ENCODE measurements around the gene WDFY3. TPM values are rescaled to one million over a fixed set of nuclear protein-coding genes. Genes with fewer than 3 reads are reported as not detected.

The WDFY3 gene
- total RNA-seq, 4 donors from 2014 or later, result 31.7 to 139 (median 65.2) TPM

DNA sequence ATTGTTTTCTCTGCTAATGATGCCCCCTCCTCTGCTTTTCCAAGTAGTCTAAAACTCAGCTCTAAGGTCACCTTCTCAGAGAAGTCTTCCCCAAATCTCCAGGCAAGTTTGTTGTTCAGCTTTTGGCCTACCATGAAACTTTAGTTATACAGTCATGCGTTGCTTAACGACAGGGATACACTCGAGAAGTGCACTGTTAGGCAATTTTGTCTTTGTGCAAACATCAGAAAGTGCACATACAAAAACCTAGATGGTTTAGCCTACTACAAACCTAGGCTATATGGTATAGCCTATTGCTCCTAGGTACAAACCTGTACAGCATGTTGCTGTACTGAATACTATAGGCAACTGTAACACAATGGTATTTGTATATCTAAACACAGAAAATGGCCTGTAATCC is 91.9 kb downstream of the WDFY3 start:
- no peak overlapping the region for H3K4me3 ChIP-seq
- H3K27me3 ChIP-seq, result no peaks in the 10 kb centered on the region
- H3K9me3 ChIP-seq, result no peaks in the 10 kb centered on the region
- no peak for TF ChIP-seq POLR2A (IDR thresholded peaks at IDR 0.05)
- TF ChIP-seq, protein P1, sequence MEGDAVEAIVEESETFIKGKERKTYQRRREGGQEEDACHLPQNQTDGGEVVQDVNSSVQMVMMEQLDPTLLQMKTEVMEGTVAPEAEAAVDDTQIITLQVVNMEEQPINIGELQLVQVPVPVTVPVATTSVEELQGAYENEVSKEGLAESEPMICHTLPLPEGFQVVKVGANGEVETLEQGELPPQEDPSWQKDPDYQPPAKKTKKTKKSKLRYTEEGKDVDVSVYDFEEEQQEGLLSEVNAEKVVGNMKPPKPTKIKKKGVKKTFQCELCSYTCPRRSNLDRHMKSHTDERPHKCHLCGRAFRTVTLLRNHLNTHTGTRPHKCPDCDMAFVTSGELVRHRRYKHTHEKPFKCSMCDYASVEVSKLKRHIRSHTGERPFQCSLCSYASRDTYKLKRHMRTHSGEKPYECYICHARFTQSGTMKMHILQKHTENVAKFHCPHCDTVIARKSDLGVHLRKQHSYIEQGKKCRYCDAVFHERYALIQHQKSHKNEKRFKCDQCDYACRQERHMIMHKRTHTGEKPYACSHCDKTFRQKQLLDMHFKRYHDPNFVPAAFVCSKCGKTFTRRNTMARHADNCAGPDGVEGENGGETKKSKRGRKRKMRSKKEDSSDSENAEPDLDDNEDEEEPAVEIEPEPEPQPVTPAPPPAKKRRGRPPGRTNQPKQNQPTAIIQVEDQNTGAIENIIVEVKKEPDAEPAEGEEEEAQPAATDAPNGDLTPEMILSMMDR (IDR thresholded peaks at IDR 0.05), result no peak
- no peak for DNase-seq
- no peaks in the 10 kb centered on the region for H3K36me3 ChIP-seq
- H3K27ac ChIP-seq, result no peak overlapping the region
- no peaks in the 10 kb centered on the region for H3K4me1 ChIP-seq

DNA sequence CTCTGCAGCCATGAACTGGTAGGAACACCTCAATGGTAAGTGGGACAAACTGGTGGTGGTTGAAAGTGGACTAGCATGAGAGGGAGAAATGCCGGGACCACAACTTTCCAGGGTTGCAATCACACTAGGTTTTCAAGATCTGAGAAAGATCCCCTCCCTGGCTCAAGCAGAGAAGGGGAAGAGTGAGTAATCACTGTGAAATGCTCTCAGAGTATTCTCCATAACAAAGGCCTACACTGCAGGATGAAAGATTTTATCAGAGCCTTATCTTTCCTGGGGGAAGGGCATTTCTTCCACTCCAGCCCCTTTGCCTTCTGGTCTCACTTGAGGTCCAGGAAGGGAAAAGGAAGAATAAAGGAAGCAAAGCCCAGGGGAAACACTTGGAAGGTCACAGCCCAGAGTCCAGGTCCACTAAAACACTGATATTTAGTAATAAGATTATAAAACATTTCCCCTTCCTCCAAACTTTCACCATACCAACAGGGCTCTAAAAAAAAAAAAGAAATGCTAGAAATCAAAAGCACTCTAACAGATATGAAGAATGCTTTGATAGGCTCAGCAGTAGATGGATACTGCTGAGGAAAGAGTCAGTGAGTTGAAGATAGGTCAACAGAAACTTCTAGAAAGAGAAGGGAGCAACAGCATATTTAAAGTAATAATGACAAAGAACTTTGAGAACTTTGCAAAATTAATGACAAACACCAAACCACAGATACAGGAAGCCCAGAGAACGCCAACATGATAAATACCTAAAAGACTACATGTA is 95.9 kb downstream of the WDFY3 start:
- DNase-seq, result no peak
- no peaks in the 10 kb centered on the region for H3K27me3 ChIP-seq
- no peak overlapping the region for H3K27ac ChIP-seq
- H3K9me3 ChIP-seq, result no peaks in the 10 kb centered on the region
- no peaks in the 10 kb centered on the region for H3K4me1 ChIP-seq
- no peaks in the 10 kb centered on the region for H3K36me3 ChIP-seq
- TF ChIP-seq, protein P1 (IDR thresholded peaks at IDR 0.05), result no peak
- TF ChIP-seq POLR2A (IDR thresholded peaks at IDR 0.05), result no peak
- no peak overlapping the region for H3K4me3 ChIP-seq

DNA sequence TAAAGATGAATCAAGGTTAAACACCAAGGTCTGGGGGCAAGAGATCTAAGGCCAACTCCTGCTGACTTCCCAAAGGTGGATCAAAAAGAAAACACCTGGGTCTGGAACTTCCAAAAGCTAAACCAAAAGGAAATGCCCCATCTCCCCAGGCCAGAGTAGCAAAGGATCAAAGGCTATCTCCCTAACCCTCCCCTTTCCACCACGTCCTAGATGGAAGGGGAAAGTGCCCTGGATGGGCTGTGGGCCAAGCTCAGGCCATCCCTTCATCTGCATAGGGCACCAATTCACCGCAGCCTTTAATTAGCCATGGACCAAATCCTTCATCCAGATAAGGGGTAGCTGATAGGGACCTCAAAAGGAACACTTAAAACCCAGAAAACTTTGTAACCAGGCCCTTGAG is 100.2 kb downstream of the WDFY3 start:
- no peak overlapping the region for H3K4me3 ChIP-seq

DNA sequence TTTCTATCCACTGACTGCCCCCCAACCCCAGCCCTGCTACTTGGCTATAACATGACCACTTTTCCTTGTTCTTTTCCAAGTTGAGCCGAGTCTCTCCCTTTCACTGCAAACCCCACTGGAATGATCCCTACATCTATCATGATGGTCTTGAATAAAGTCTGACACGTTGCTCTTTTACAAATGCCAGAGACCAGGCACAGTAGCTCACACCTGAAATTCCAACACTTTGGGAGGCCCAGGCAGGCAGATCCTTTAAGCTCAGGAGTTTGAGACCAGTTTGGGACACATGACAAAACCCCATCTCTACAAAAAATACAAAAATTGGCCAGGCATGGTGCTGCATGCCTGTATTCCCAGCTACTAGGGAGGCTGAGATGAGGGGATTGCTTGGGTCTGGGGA is 100.9 kb downstream of the WDFY3 start:
- Histone ChIP-seq H3K4me1 (no peaks in the 10 kb centered on the region), H3K36me3 (no peaks in the 10 kb centered on the region), H3K9me3 (no peaks in the 10 kb centered on the region), H3K27me3 (no peaks in the 10 kb centered on the region), H3K27ac (no peak overlapping the region), H3K4me3 (no peak overlapping the region)
- DNase-seq, result no peak
- TF ChIP-seq POLR2A (IDR thresholded peaks at IDR 0.05), result no peak
- TF ChIP-seq, protein P1 (IDR thresholded peaks at IDR 0.05), result no peak

More for the DNA sequence above, 100.2 kb downstream of the WDFY3 start:
- no peaks in the 10 kb centered on the region for H3K36me3 ChIP-seq
- TF ChIP-seq POLR2A (IDR thresholded peaks at IDR 0.05), result no peak
- TF ChIP-seq, protein P1 (IDR thresholded peaks at IDR 0.05), result no peak
- DNase-seq, result no peak
- no peaks in the 10 kb centered on the region for H3K4me1 ChIP-seq
- H3K9me3 ChIP-seq, result no peaks in the 10 kb centered on the region
- no peaks in the 10 kb centered on the region for H3K27me3 ChIP-seq
- H3K27ac ChIP-seq, result no peak overlapping the region

DNA sequence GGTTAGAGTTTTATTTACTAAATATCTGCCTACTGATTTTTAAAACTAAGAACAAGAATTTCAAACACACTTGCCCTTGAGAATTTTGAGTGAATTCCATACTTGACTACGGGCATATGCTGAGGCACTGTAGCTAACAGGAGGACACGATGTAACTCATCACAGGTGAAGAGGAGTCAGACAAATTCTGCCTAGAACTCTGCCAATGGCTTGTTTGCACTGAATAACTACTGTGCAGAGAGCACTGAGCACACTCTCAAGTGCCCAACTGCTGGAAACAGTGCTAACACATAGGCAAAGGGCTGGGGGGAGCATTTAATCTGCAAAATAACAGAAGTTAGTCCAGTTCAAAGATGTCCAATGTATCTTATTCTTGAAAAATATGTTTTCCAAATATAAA is 104.4 kb downstream of the WDFY3 start:
- H3K36me3 ChIP-seq, result peaks cover 0 to 11% (median 0%) of the 10 kb centered on the region in 3 donors
- no peak overlapping the region for H3K4me3 ChIP-seq
- H3K27ac ChIP-seq, result no peak overlapping the region
- H3K27me3 ChIP-seq, result no peaks in the 10 kb centered on the region
- no peaks in the 10 kb centered on the region for H3K4me1 ChIP-seq
- TF ChIP-seq, protein P1 (IDR thresholded peaks at IDR 0.05), result no peak
- TF ChIP-seq POLR2A (IDR thresholded peaks at IDR 0.05), result no peak
- no peaks in the 10 kb centered on the region for H3K9me3 ChIP-seq
- DNase-seq, result no peak

Measured in Peyer's patch (tissue), 4 donors.